GM20000 (cell line): ENCODE measurements around the gene KLK1.
A peak's percentile ranks its signal among the peaks of the same experiment; 100 is the strongest.

Source experiments
- DNase-seq: peaks from one replicate; pipeline ENCODE4 v3.0.0; 2012; ENCODE audit warnings: low spot score
- TF ChIP-seq, protein P1 (sequence below): IDR thresholded peaks from 2 replicates; pipeline ENCODE4 v1.5.1; 2012; ENCODE audit warnings: mild to moderate bottlenecking, control low read depth; ENCODE audit errors: extremely low read depth, missing control alignments

The KLK1 gene

GRCh38 chr19:50794876-50795663, 28.5 kb downstream of the KLK1 start:
- TF ChIP-seq, protein P1, sequence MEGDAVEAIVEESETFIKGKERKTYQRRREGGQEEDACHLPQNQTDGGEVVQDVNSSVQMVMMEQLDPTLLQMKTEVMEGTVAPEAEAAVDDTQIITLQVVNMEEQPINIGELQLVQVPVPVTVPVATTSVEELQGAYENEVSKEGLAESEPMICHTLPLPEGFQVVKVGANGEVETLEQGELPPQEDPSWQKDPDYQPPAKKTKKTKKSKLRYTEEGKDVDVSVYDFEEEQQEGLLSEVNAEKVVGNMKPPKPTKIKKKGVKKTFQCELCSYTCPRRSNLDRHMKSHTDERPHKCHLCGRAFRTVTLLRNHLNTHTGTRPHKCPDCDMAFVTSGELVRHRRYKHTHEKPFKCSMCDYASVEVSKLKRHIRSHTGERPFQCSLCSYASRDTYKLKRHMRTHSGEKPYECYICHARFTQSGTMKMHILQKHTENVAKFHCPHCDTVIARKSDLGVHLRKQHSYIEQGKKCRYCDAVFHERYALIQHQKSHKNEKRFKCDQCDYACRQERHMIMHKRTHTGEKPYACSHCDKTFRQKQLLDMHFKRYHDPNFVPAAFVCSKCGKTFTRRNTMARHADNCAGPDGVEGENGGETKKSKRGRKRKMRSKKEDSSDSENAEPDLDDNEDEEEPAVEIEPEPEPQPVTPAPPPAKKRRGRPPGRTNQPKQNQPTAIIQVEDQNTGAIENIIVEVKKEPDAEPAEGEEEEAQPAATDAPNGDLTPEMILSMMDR = no peak
- no peak for DNase-seq

GRCh38 chr19:50794074-50794875, 29.3 kb downstream of the KLK1 start:
- DNase-seq = peak; percentile 80
- TF ChIP-seq, protein P1 = peak; percentile 26

DNA sequence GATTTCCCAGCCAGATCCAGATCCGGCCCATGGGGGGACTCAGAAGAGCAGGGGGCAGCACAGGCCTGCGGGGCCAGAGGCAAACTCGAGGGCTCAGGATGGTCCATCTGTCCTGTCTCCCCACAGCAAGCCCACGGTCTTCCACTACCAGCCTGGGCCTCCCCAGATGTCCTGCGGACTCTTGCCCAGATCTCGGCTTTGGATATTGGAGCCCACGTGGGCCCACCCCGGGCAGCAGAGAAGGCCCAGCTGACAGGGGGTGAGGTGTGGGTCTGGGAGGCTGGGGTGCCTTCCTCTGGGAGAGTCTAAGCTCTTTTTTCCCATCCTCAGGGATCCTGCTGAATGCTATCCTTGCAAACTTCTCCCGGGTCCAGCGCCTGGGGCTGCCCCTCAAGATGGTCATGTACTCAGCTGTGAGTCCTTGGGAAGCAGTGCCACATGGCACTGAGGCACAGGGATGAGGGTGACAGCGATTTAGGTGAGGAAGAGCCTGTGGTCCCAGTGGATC, 30.0 kb downstream of the KLK1 start:
- TF ChIP-seq, protein P1 = no peak
- no peak for DNase-seq

DNA sequence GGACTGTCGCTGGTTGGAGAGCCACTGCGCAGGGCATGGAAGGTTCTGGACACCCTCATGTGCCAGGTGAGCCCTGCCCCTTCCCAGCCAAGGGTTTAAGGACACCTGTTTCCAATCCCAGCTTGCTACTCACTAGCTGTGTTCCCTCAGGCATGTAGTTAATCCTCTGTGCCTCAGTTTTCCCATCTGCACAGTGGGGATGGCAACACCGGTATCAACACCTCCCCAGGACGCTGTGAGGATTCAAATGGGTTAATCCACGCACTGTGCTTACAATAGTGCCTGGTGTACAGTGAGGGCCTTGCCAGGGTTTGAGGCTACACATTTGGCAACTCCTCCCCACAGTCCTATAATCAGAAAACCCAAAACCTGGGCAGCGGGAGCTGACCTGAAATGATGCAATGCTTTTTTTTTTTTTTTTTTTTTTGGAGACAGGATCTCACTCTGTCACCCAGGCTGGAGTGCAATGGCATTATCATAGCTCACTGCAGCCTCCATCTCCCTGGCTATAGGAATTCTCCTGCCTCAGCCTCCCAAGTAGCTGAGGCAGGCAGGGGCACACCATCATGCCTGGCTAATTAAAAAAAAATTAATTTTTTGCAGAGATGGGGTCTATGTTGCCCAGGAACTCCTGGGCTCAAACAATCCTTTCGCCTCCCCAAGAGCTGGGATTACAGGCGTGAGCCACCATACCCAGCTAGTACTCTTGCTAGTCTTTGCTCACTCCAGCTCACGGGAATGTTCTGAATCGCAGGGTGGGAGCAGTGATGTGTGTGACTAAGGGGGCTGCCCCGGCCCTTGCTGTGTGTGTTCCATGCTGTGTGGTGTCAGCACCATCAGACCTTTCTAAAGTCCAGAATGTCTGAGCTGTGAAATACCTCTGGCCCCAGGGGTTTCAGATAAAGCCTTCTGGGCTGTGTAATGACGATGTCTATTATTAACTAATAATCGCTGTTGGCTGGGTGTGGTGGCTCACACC, 31.0 kb downstream of the KLK1 start:
- DNase-seq = no peak
- TF ChIP-seq, protein P1 = no peak

- DNase-seq = no peak
- TF ChIP-seq, protein P1 = no peak
Measured at GRCh38 chr19:50791594-50792271, 31.9 kb downstream of the KLK1 start.

DNA sequence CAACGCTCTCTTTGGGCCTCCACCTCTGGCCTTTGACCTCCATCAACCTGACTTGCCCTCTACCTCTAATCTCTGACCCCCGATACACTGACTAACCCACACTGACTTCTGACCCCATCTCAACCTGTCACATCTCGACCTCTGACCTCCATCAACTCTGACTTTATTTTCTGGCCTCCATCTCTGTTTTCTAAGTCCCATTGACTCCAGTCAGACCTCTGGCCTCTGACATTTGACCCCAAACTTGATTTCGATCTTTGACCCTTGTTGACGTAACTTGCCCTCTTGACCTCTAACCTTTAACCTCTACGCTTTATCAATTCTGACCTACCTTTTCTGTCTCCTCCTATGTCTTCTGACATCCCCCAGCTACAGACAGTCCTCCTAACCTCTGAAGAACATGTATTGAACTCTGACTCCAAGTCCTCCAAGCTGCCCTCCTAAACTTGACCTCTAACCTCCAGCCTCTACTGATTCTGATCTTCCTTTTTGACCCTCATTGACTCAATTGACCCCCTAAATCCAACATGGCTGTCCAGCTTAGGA, 32.6 kb downstream of the KLK1 start:
- TF ChIP-seq, protein P1 = no peak
- no peak for DNase-seq
